WTC11 (cell line): ENCODE results near the gene ESRRG. TPM values are rescaled to one million over a fixed set of nuclear protein-coding genes. Genes with fewer than 3 reads are reported as not detected.

Experiments used
- ATAC-seq: fragments of 200-7000 bp; cut with Tn5 transposase; 2 replicates; pipeline ENCODE4 v1.10.0; 2021; ENCODE audit warnings: mild to moderate bottlenecking, moderate library complexity
- CTCF ChIA-PET: fragments of 300-600 bp; sonication (Branson Sonifier 250); formaldehyde crosslinking; loops from one replicate; lab custom pipeline; 2021; ENCODE audit warnings: antibody characterized with exemption; lab: Charles Lee
- POLR2A ChIA-PET: fragments of 350-600 bp; sonication (Branson Sonifier 250); formaldehyde crosslinking; loops from one replicate; lab custom pipeline; 2021; ENCODE audit warnings: antibody characterized with exemption; lab: Charles Lee
- DNase-seq: peaks from one replicate; pipeline ENCODE4 v3.0.0; 2021; ENCODE audit warnings: low spot score
- H3K27ac Mint-ChIP-seq: 2 replicates; pipeline ENCODE4 v1.8.0; 2021; ENCODE audit warnings: mixed read lengths
- H3K27me3 Mint-ChIP-seq: 2 replicates; pipeline ENCODE4 v1.8.0; 2021; ENCODE audit warnings: low read depth, mild to moderate bottlenecking, moderate library complexity, mixed read lengths
- H3K36me3 Mint-ChIP-seq: 2 replicates; pipeline ENCODE4 v1.8.0; 2021; ENCODE audit warnings: mixed read lengths
- H3K4me1 Mint-ChIP-seq: 2 replicates; pipeline ENCODE4 v1.8.0; 2022; ENCODE audit warnings: mixed read lengths
- H3K4me3 Mint-ChIP-seq: 2 replicates; pipeline ENCODE4 v1.8.0; 2021; ENCODE audit warnings: mild to moderate bottlenecking, moderate library complexity, mixed read lengths
- H3K9me3 Mint-ChIP-seq: 2 replicates; pipeline ENCODE4 v1.8.0; 2021; ENCODE audit warnings: mixed read lengths
- ATF3 ChIP-seq: sonication (generic); formaldehyde crosslinking; conservative IDR thresholded peaks from 2 replicates; pipeline ENCODE4 v1.8.1; 2022; ENCODE audit warnings: mild to moderate bottlenecking, missing genetic modification reagents
- ELF4 ChIP-seq: sonication (generic); formaldehyde crosslinking; IDR thresholded peaks from 2 replicates; pipeline ENCODE4 v1.8.1; 2022; ENCODE audit warnings: low read depth, mild to moderate bottlenecking, moderate library complexity, missing genetic modification reagents
- FOXP1 ChIP-seq: sonication (generic); formaldehyde crosslinking; IDR thresholded peaks from 2 replicates; pipeline ENCODE4 v1.8.0; 2022; ENCODE audit warnings: missing genetic modification reagents, mild to moderate bottlenecking, moderate library complexity, borderline replicate concordance
- IRF2 ChIP-seq: sonication (generic); formaldehyde crosslinking; IDR thresholded peaks from 2 replicates; pipeline ENCODE4 v1.8.0; 2022; ENCODE audit warnings: low read depth, missing genetic modification reagents, borderline replicate concordance
- JAZF1 ChIP-seq: fragments of 250-450 bp; sonication (Bioruptor Pico); IDR thresholded peaks from 2 replicates; pipeline ENCODE4 v1.9.0; 2021; ENCODE audit warnings: moderate library complexity, mild to moderate bottlenecking, inconsistent platforms
- JUN ChIP-seq: sonication (generic); formaldehyde crosslinking; IDR thresholded peaks from 2 replicates; pipeline ENCODE4 v1.8.0; 2023; ENCODE audit warnings: mild to moderate bottlenecking, missing genetic modification reagents
- KAT7 ChIP-seq: sonication (generic); formaldehyde crosslinking; IDR thresholded peaks from 2 replicates; pipeline ENCODE4 v1.8.1; 2023; ENCODE audit warnings: missing genetic modification reagents, mild to moderate bottlenecking, borderline replicate concordance
- MLX ChIP-seq: sonication (generic); formaldehyde crosslinking; IDR thresholded peaks from 2 replicates; pipeline ENCODE4 v1.8.1; 2023; ENCODE audit warnings: mild to moderate bottlenecking, missing genetic modification reagents, moderate library complexity
- MYBL2 ChIP-seq: sonication (generic); formaldehyde crosslinking; IDR thresholded peaks from 2 replicates; pipeline ENCODE4 v1.8.1; 2023; ENCODE audit warnings: mild to moderate bottlenecking, moderate library complexity, missing genetic modification reagents
- NFE2L1 ChIP-seq: sonication (generic); formaldehyde crosslinking; IDR thresholded peaks from 2 replicates; pipeline ENCODE4 v1.8.1; 2023; ENCODE audit warnings: missing genetic modification reagents
- NR1H2 ChIP-seq: sonication (generic); formaldehyde crosslinking; IDR thresholded peaks from 2 replicates; pipeline ENCODE4 v1.9.0; 2021; ENCODE audit warnings: mild to moderate bottlenecking, moderate library complexity, missing genetic modification reagents
- SMAD4 ChIP-seq: sonication (generic); formaldehyde crosslinking; IDR thresholded peaks from 2 replicates; pipeline ENCODE4 v1.8.0; 2022; ENCODE audit warnings: mild to moderate bottlenecking, missing genetic modification reagents
- TCF7 ChIP-seq: sonication (generic); formaldehyde crosslinking; IDR thresholded peaks from 2 replicates; pipeline ENCODE4 v1.8.0; 2022; ENCODE audit warnings: mild to moderate bottlenecking, low read depth, missing genetic modification reagents, moderate library complexity
- TEAD1 ChIP-seq: sonication (generic); formaldehyde crosslinking; IDR thresholded peaks from 2 replicates; pipeline ENCODE4 v1.8.0; 2022; ENCODE audit warnings: mild to moderate bottlenecking, missing genetic modification reagents
- TP53 ChIP-seq: sonication (generic); formaldehyde crosslinking; IDR thresholded peaks from 2 replicates; pipeline ENCODE4 v1.8.1; 2023; ENCODE audit warnings: mild to moderate bottlenecking, missing genetic modification reagents
- ZBTB43 ChIP-seq: sonication (generic); formaldehyde crosslinking; IDR thresholded peaks from 2 replicates; pipeline ENCODE4 v1.8.1; 2023; ENCODE audit warnings: mild to moderate bottlenecking, missing genetic modification reagents
- ZNF219 ChIP-seq: sonication (generic); formaldehyde crosslinking; IDR thresholded peaks from 2 replicates; pipeline ENCODE4 v1.8.0; 2023; ENCODE audit warnings: missing genetic modification reagents, mild to moderate bottlenecking, borderline replicate concordance
- total RNA-seq: library from RNA; stranded (reverse); gene quantifications from 3 replicates; pipeline ENCODE4 v1.2.3, GENCODE V29; 2021
- TF ChIP-seq, protein P1 (sequence below): sonication (generic); formaldehyde crosslinking; conservative IDR thresholded peaks from 2 replicates; pipeline ENCODE4 v1.8.1; 2023; ENCODE audit warnings: mild to moderate bottlenecking, low read depth, missing genetic modification reagents, moderate library complexity
- TF ChIP-seq, protein P2 (sequence below): fragments of 250-450 bp; sonication (Bioruptor Pico); IDR thresholded peaks from 2 replicates; pipeline ENCODE4 v1.9.0; 2021; ENCODE audit warnings: mild to moderate bottlenecking
- TF ChIP-seq, protein P3 (sequence below): sonication (generic); formaldehyde crosslinking; IDR thresholded peaks from 2 replicates; pipeline ENCODE4 v1.8.1; 2023; ENCODE audit warnings: mild to moderate bottlenecking, missing genetic modification reagents

ESRRG gene
- total RNA-seq, 1 experiment from 2014 or later = 2.3 TPM

DNA sequence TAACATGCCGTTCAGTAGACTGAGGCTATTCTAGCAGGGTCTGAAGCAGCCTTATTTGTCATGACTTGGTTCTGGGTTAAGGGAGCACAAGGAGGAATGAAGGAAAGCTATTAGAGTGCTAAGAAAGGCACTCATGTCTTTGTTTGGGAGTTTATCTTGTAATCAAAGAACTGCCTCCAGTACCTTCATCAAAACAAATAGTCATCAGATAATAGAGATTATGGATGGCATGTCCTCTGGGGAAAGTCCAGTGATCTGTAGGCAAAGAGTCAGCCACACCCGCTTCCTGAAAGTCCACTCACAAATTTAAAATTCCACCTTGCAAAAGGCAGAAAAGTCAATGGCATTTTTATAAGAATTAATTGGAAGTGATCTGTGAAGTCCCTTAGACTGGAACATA, 56.8 kb downstream of the ESRRG start:
- ATAC-seq = no peak

DNA sequence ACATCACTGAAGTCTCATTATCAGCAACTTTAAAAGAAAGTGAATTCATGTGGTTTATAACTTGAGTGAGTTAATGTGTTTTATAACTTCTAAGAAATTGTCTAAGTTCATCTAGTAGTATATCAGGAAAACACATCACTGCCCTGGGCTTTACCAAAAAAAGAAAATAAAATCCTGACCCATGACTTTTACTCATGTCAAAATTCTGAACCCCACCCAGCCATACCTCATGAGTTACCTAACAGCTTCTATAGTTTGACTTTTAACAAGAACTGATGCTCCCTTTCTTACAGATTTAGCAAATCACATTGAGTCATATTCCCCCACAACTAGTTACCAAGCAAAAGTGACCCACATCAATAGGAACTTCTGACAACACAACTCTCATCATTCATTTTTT, 57.4 kb downstream of the ESRRG start:
- H3K9me3 Mint-ChIP-seq = no peaks in the 10 kb centered on the region
- H3K27ac Mint-ChIP-seq = no peak overlapping the region
- TF ChIP-seq NFE2L1 (CRISPR knock-in tag) (no peak), TEAD1 (no peak), IRF2 (CRISPR knock-in tag) (no peak), TCF7 (CRISPR knock-in tag) (no peak), ELF4 (CRISPR knock-in tag) (no peak), FOXP1 (CRISPR knock-in tag) (no peak), NR1H2 (CRISPR knock-in tag) (no peak), KAT7 (no peak), JAZF1 (CRISPR knock-in tag) (no peak), MYBL2 (CRISPR knock-in tag) (no peak)
- TF ChIP-seq, protein P1, sequence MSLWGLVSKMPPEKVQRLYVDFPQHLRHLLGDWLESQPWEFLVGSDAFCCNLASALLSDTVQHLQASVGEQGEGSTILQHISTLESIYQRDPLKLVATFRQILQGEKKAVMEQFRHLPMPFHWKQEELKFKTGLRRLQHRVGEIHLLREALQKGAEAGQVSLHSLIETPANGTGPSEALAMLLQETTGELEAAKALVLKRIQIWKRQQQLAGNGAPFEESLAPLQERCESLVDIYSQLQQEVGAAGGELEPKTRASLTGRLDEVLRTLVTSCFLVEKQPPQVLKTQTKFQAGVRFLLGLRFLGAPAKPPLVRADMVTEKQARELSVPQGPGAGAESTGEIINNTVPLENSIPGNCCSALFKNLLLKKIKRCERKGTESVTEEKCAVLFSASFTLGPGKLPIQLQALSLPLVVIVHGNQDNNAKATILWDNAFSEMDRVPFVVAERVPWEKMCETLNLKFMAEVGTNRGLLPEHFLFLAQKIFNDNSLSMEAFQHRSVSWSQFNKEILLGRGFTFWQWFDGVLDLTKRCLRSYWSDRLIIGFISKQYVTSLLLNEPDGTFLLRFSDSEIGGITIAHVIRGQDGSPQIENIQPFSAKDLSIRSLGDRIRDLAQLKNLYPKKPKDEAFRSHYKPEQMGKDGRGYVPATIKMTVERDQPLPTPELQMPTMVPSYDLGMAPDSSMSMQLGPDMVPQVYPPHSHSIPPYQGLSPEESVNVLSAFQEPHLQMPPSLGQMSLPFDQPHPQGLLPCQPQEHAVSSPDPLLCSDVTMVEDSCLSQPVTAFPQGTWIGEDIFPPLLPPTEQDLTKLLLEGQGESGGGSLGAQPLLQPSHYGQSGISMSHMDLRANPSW (CRISPR knock-in tag) = no peak
- TF ChIP-seq, protein P2, sequence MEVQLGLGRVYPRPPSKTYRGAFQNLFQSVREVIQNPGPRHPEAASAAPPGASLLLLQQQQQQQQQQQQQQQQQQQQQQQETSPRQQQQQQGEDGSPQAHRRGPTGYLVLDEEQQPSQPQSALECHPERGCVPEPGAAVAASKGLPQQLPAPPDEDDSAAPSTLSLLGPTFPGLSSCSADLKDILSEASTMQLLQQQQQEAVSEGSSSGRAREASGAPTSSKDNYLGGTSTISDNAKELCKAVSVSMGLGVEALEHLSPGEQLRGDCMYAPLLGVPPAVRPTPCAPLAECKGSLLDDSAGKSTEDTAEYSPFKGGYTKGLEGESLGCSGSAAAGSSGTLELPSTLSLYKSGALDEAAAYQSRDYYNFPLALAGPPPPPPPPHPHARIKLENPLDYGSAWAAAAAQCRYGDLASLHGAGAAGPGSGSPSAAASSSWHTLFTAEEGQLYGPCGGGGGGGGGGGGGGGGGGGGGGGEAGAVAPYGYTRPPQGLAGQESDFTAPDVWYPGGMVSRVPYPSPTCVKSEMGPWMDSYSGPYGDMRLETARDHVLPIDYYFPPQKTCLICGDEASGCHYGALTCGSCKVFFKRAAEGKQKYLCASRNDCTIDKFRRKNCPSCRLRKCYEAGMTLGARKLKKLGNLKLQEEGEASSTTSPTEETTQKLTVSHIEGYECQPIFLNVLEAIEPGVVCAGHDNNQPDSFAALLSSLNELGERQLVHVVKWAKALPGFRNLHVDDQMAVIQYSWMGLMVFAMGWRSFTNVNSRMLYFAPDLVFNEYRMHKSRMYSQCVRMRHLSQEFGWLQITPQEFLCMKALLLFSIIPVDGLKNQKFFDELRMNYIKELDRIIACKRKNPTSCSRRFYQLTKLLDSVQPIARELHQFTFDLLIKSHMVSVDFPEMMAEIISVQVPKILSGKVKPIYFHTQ = no peak

More for the DNA sequence above, 56.8 kb downstream of the ESRRG start:
- Mint-ChIP-seq H3K9me3 (no peaks in the 10 kb centered on the region), H3K4me3 (no peak overlapping the region), H3K4me1 (peaks cover 4% of the 10 kb centered on the region; the same call in 1 of the 2 replicates), H3K27me3 (no peaks in the 10 kb centered on the region), H3K36me3 (no peaks in the 10 kb centered on the region), H3K27ac (no peak overlapping the region)
- CTCF ChIA-PET = no interaction called here
- DNase-seq = no peak
- TF ChIP-seq ZBTB43 (CRISPR knock-in tag) (no peak), JUN (CRISPR knock-in tag) (no peak), MLX (CRISPR knock-in tag) (no peak), SMAD4 (CRISPR knock-in tag) (no peak), TP53 (CRISPR knock-in tag) (no peak), ATF3 (CRISPR knock-in tag) (no peak), ZNF219 (CRISPR knock-in tag) (no peak), MYBL2 (CRISPR knock-in tag) (no peak)
- TF ChIP-seq, protein P3, sequence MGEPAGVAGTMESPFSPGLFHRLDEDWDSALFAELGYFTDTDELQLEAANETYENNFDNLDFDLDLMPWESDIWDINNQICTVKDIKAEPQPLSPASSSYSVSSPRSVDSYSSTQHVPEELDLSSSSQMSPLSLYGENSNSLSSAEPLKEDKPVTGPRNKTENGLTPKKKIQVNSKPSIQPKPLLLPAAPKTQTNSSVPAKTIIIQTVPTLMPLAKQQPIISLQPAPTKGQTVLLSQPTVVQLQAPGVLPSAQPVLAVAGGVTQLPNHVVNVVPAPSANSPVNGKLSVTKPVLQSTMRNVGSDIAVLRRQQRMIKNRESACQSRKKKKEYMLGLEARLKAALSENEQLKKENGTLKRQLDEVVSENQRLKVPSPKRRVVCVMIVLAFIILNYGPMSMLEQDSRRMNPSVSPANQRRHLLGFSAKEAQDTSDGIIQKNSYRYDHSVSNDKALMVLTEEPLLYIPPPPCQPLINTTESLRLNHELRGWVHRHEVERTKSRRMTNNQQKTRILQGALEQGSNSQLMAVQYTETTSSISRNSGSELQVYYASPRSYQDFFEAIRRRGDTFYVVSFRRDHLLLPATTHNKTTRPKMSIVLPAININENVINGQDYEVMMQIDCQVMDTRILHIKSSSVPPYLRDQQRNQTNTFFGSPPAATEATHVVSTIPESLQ (CRISPR knock-in tag) = no peak
- TF ChIP-seq, protein P2 = no peak
- POLR2A ChIA-PET = no interaction called here

More for the DNA sequence above, 57.4 kb downstream of the ESRRG start:
- no peaks in the 10 kb centered on the region for H3K27me3 Mint-ChIP-seq
- ChIA-PET CTCF (no interaction called here), POLR2A (interaction anchor here (0.7 kb wide), 1 partner anchor 849 kb away, joined by 3 read pairs; no protein-coding TSS in a partner anchor)
- DNase-seq = no peak
- no peak overlapping the region for H3K4me3 Mint-ChIP-seq
- ATAC-seq = no peak
- H3K36me3 Mint-ChIP-seq = no peaks in the 10 kb centered on the region
- H3K4me1 Mint-ChIP-seq = peaks cover 4% of the 10 kb centered on the region; the same call in 1 of the 2 replicates
